Lower lobe of right lung (tissue), 2 donors: ENCODE data around the gene LRRC8C. TPM values are rescaled to one million over a fixed set of nuclear protein-coding genes. Genes with fewer than 3 reads are reported as not detected.

Experiments
- ATAC-seq, 2 donors: fragments of 200-7000 bp; cut with Tn5 transposase; one replicate each; pipeline ENCODE4 v1.9.1; 2020 to 2022; ENCODE audit warnings: mild to moderate bottlenecking in 2 of 2, moderate library complexity in 2 of 2
- DNase-seq: peaks from one replicate; pipeline ENCODE4 v3.0.0-alpha.2; 2020
- H3K27ac ChIP-seq: fragments of 200-600 bp; one replicate; pipeline ENCODE4 v1.8.0; 2022
- H3K27me3 ChIP-seq: fragments of 200-600 bp; one replicate; pipeline ENCODE4 v1.8.0; 2022; ENCODE audit warnings: low read depth
- H3K36me3 ChIP-seq: fragments of 200-600 bp; one replicate; pipeline ENCODE4 v1.8.0; 2022; ENCODE audit warnings: mild to moderate bottlenecking
- H3K4me1 ChIP-seq: fragments of 200-600 bp; one replicate; pipeline ENCODE4 v1.8.0; 2022
- H3K4me3 ChIP-seq: fragments of 200-600 bp; one replicate; pipeline ENCODE4 v1.8.0; 2022; ENCODE audit warnings: mild to moderate bottlenecking
- H3K9me3 ChIP-seq: fragments of 200-600 bp; one replicate; pipeline ENCODE4 v1.8.0; 2022
- intact Hi-C: fragments of 100-400 bp; cut with DNase I; formaldehyde crosslinking; loops from one replicate; pipeline ENCODE4 v1.11.0; 2022
- total RNA-seq: library from RNA; stranded (reverse); fragmentation: NEBNext Ultra II Directional; extraction: Animal tissue kit (Norgen Biotek cat#: 25700); gene quantifications from one replicate; pipeline ENCODE4 v1.2.1, GENCODE V29; 2021
- TF ChIP-seq, protein P1 (sequence below): fragments of 200-600 bp; IDR thresholded peaks from one replicate; pipeline ENCODE4 v1.8.0; 2022; ENCODE audit warnings: antibody characterized with exemption, mild to moderate bottlenecking
- donor health status: DM: no; HTN: yes; CAD: no; lungs with severe emphysema.

The LRRC8C gene
- total RNA-seq, 1 donor from 2014 or later, result 13.0 TPM

DNA sequence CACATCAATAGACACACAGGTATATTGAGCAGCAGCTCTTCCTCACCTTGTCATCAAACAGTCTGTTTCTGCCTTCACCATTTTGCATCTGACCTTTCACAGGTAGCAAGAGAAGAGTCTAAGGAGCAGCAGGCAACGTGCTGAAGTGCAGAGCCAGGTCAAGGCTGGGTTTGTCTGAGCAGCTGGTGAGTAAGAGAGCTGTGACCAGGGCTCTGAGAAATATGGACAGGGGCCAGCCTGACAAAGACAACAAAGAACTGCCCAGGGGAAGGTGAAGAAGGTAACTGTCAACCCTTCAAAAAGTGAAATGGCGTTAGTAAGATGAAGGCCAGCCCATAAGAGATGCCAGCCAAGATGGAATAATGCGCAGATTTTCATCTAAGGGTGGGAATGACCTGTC lies 129.0 kb downstream of the LRRC8C start:
- Histone ChIP-seq H3K4me3 (no peak overlapping the region), H3K27me3 (no peaks in the 10 kb centered on the region), H3K27ac (no peak overlapping the region), H3K36me3 (no peaks in the 10 kb centered on the region), H3K4me1 (peaks cover 63% of the 10 kb centered on the region), H3K9me3 (no peaks in the 10 kb centered on the region)
- no peak for DNase-seq
- no peak for ATAC-seq
- intact Hi-C loops, result loop anchor here (10.0 kb wide), 1 partner anchor 137 kb away; no protein-coding TSS in a partner anchor
- TF ChIP-seq, protein P1, sequence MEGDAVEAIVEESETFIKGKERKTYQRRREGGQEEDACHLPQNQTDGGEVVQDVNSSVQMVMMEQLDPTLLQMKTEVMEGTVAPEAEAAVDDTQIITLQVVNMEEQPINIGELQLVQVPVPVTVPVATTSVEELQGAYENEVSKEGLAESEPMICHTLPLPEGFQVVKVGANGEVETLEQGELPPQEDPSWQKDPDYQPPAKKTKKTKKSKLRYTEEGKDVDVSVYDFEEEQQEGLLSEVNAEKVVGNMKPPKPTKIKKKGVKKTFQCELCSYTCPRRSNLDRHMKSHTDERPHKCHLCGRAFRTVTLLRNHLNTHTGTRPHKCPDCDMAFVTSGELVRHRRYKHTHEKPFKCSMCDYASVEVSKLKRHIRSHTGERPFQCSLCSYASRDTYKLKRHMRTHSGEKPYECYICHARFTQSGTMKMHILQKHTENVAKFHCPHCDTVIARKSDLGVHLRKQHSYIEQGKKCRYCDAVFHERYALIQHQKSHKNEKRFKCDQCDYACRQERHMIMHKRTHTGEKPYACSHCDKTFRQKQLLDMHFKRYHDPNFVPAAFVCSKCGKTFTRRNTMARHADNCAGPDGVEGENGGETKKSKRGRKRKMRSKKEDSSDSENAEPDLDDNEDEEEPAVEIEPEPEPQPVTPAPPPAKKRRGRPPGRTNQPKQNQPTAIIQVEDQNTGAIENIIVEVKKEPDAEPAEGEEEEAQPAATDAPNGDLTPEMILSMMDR, result no peak

DNA sequence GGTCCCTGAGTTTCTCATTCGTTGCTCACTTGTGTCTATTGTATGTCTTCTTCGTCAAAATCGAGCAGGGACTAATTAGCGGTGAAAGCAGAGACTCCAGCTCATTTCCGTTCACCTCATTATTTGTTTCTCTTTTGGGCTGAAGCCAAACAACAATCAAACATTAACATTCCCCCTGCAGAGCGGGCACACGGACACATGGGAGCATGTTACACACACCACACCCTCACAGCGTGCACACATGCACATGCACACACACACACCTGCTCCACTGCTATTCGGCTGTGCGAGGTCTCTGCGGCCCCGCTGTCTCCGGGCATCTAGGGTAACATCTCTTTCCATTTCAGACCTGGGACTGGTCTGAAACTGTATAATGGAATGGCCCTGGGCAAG lies 129.5 kb downstream of the LRRC8C start:
- H3K27me3 ChIP-seq, result no peaks in the 10 kb centered on the region
- peak; percentile 2 to 37 for ATAC-seq

DNA sequence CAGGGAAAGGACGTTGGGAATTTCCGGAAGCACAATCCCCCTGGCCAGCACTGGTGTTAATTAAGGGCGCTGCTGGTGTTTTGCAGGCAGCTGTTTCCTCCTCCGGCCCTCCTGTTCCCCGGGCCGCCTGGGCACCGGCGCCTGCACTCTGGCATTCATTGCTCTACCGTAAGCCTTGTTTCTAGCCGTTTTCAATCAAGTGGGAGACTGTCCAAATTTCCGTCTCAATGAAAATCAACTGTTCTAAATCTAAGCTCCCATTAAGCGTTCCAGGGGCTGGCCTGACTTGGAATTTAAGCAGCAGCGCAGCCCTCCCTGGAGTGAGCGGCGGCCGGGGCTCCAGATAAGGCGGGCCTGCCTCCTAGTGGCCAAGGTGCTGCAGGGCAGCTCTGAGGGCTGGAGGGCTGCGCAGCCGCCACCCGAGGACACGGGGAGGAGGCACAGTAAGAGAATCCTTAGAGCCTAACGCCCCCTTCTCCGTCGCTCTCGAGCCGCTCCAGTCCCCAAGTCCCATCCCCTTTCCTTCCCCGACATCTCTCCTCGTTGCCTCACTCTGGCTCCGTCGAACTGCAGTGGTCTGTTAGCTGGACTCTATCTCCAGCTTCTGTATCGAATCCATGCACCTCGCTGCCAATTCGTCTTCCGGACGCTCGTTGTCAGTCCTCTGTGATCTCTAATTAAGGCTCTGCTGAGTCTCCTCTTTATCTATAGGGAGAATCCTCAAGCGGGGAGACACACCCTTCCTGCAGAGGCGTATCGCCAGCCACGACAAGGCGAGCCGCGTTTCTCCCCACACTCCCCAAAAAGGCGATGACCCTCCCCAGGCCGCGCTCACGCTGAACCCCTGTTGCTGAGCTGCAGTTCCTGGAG lies 130.1 kb downstream of the LRRC8C start:
- H3K36me3 ChIP-seq, result no peaks in the 10 kb centered on the region
- peak overlapping the region; percentile 44 for H3K27ac ChIP-seq
- no peaks in the 10 kb centered on the region for H3K9me3 ChIP-seq
- no peaks in the 10 kb centered on the region for H3K27me3 ChIP-seq
- ATAC-seq, result peak; percentile 99
- intact Hi-C loops, result loop anchor here (10.0 kb wide), 1 partner anchor 138 kb away; no protein-coding TSS in a partner anchor
- TF ChIP-seq, protein P1, result peak; percentile 99
- peak overlapping the region; percentile 54 for H3K4me3 ChIP-seq
- DNase-seq, result peak; percentile 92
- H3K4me1 ChIP-seq, result peaks cover 52% of the 10 kb centered on the region

More for the DNA sequence above, 129.5 kb downstream of the LRRC8C start:
- intact Hi-C loops, result loop anchor here (10.0 kb wide), 1 partner anchor 138 kb away; no protein-coding TSS in a partner anchor
- no peaks in the 10 kb centered on the region for H3K36me3 ChIP-seq
- DNase-seq, result no peak
- H3K4me1 ChIP-seq, result peaks cover 58% of the 10 kb centered on the region
- H3K4me3 ChIP-seq, result peak overlapping the region; percentile 54
- TF ChIP-seq, protein P1, result no peak
- H3K27ac ChIP-seq, result peak overlapping the region; percentile 44
- no peaks in the 10 kb centered on the region for H3K9me3 ChIP-seq

DNA sequence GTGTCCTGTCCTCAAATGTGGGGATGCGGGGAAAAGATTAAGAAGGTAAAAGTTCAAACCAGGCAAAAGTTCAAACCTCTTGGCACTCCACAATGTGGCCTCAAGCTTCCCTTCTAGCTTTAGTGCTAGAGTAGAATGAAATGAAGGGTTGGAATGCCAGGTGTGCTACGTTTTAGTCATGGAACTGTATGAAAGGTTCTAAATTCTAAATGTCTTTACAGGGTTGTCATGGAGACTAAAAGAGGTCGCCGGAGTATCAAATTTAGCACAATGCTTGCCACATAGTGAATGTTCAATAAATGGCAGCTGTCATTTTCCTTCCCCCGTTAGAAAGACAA lies 130.7 kb downstream of the LRRC8C start:
- TF ChIP-seq, protein P1, result no peak
- H3K36me3 ChIP-seq, result no peaks in the 10 kb centered on the region
- intact Hi-C loops, result loop anchor here (10.0 kb wide), 1 partner anchor 139 kb away; no protein-coding TSS in a partner anchor
- H3K27ac ChIP-seq, result peak overlapping the region; percentile 44
- no peak for DNase-seq
- H3K4me1 ChIP-seq, result peaks cover 46% of the 10 kb centered on the region
- H3K9me3 ChIP-seq, result no peaks in the 10 kb centered on the region
- no peaks in the 10 kb centered on the region for H3K27me3 ChIP-seq
- peak overlapping the region; percentile 54 for H3K4me3 ChIP-seq
- ATAC-seq, result peak in 1 of 2 donors; percentile 23

DNA sequence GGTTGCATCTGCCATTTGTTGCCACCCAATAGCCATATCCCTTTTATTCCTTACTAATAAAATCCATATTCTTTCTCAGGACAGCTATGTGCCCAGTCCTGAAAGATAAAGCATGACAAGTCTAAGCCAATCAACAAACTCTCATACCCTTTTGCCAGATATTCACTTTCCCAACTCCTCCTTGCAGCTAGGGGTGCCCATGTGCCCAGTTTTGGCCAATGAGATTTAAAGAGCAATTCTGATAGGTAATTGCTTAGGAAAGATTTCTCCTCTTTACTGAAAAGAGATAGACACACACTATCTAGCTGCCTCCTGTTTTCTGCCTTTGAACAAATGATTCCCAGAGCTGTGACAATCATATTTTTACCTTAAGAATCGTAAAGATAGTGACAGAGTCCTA lies 132.9 kb downstream of the LRRC8C start:
- TF ChIP-seq, protein P1, result no peak
- ATAC-seq (no peak), DNase-seq (no peak)
- Histone ChIP-seq H3K27me3 (no peaks in the 10 kb centered on the region), H3K36me3 (no peaks in the 10 kb centered on the region), H3K4me3 (no peak overlapping the region), H3K27ac (no peak overlapping the region), H3K4me1 (peaks cover 26% of the 10 kb centered on the region), H3K9me3 (no peaks in the 10 kb centered on the region)
- intact Hi-C loops, result loop anchor here (10.0 kb wide), 1 partner anchor 141 kb away; no protein-coding TSS in a partner anchor
